ENCODE data around the gene CCDC136. TPM values are rescaled to one million over a fixed set of nuclear protein-coding genes. Genes with fewer than 3 reads are reported as not detected.

The CCDC136 gene
- total RNA-seq, 4 donors from 2014 or later, result 0.35 to 35.5 (median 6.1) TPM

DNA sequence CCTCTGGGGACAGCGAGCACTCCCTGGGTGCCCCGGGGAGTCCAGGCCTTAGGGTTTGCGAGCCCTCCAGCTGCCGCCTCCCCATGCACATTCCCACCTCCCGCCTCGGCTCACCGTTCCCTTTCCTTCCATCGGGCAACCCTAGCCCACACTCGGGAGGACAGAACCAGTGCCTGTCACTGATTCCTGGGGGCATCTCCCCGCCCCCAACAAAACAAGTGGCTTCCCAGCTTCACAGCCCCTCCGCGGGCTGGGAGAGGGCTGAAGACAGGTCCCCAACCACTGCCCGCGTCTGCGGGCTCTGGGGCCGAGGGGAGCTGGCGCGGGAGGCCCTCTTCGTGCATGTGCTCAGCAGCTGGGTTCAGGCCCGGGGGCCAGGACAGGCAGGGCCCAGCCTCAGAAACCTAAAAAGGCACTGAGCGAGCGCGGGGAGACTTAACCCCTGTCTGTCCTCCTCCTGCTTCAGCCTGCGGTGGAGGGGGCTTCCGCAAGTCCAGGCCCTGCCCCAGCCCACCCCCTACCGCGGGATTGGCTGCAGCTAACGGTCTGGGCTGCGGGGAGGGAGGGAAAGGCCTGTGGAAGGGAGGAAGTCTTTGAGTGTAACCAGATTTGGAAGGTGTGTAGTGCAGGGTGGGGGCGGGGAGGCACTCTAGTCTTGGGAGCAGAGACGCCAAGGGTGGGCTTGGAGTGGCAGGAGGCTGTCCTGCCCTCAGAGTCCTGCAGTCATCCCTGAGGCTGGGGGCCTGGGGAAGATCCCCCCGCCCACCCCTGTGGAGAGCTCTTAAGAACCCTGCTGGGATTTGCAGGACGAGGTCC is 39.6 kb downstream of the CCDC136 start:
- TF ChIP-seq CTCF (IDR thresholded peaks at IDR 0.05) (no peak), POLR2A (IDR thresholded peaks at IDR 0.05) (no peak)
- Histone ChIP-seq H3K27ac (peak overlapping the region in 3 of 4 donors; percentile 31 to 88 (median 72)), H3K27me3 (peaks cover 0 to 8% of the 10 kb centered on the region in 2 donors), H3K4me3 (peak overlapping the region in 3 of 4 donors; percentile 55 to 63 (median 58)), H3K9me3 (no peaks in the 10 kb centered on the region), H3K36me3 (no peaks in the 10 kb centered on the region), H3K4me1 (peaks cover 0 to 23% (median 17%) of the 10 kb centered on the region in 4 donors)
- no peak for DNase-seq

DNA sequence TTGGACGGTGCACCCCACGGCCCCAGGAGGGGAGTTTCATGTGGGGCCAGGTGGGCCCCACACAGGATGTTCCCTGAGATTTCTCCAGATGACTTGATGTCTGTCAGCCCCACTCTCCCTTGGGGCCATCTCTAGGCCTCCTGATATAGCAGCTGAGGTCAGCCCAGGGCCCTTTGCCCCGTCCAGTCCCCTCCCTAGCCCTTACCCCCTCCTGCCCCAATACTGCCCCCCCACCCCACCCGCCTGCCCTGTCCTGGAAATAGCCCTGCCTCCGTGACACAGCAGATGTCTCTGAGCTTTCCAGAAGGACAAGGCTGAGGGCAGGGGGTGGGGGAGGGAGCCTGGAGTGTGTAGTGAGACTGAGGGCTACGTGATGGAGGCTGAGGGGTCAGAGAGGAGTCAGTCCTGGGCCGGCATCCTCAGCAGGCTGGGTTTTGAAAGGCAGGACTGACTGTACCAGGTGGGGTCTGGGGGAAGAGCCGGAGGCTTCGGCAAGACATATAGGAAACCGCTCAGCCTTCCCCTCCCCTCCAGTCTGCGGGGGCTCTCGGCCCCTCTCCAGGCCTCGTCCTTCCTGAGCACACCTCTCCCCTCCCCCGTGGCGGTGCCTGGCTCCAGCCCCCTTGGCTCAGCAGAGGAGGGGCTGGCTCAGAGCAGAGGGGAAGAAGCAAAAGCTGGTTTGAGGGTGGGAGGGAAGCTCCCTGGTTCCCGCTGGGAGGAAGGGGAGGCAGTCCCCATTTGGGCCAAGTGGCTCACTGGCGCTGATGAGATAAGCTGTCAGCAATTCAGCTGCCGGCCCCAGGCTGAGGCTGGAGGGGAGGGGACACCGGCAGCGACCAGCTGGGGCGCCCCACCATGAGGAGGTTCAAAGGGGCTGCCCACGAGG is 40.5 kb downstream of the CCDC136 start:
- Histone ChIP-seq H3K4me1 (peaks cover 0 to 23% (median 17%) of the 10 kb centered on the region in 4 donors), H3K36me3 (peaks cover 0 to 3% (median 0%) of the 10 kb centered on the region in 3 donors), H3K27ac (peak overlapping the region; percentile 31 to 88 (median 58)), H3K4me3 (peak overlapping the region in 1 of 4 donors; percentile 63), H3K27me3 (peaks cover 0 to 8% of the 10 kb centered on the region in 2 donors), H3K9me3 (no peaks in the 10 kb centered on the region)
- DNase-seq, result no peak
- TF ChIP-seq POLR2A (IDR thresholded peaks at IDR 0.05), result no peak
- TF ChIP-seq CTCF (IDR thresholded peaks at IDR 0.05), result no peak

- Histone ChIP-seq H3K4me1 (peaks cover 0 to 23% (median 17%) of the 10 kb centered on the region in 4 donors), H3K27me3 (peaks cover 0 to 8% of the 10 kb centered on the region in 2 donors), H3K27ac (peak overlapping the region in 3 of 4 donors; percentile 43 to 88 (median 72)), H3K9me3 (no peaks in the 10 kb centered on the region), H3K36me3 (peaks cover 0 to 8% (median 0%) of the 10 kb centered on the region in 3 donors), H3K4me3 (peak overlapping the region in 1 of 4 donors; percentile 63)
- DNase-seq, result no peak
- no peak for TF ChIP-seq POLR2A (IDR thresholded peaks at IDR 0.05)
- TF ChIP-seq CTCF (IDR thresholded peaks at IDR 0.05), result no peak
These were observed 41.0 kb downstream of the CCDC136 start for GRCh38 chr7:128832880-128833147.

DNA sequence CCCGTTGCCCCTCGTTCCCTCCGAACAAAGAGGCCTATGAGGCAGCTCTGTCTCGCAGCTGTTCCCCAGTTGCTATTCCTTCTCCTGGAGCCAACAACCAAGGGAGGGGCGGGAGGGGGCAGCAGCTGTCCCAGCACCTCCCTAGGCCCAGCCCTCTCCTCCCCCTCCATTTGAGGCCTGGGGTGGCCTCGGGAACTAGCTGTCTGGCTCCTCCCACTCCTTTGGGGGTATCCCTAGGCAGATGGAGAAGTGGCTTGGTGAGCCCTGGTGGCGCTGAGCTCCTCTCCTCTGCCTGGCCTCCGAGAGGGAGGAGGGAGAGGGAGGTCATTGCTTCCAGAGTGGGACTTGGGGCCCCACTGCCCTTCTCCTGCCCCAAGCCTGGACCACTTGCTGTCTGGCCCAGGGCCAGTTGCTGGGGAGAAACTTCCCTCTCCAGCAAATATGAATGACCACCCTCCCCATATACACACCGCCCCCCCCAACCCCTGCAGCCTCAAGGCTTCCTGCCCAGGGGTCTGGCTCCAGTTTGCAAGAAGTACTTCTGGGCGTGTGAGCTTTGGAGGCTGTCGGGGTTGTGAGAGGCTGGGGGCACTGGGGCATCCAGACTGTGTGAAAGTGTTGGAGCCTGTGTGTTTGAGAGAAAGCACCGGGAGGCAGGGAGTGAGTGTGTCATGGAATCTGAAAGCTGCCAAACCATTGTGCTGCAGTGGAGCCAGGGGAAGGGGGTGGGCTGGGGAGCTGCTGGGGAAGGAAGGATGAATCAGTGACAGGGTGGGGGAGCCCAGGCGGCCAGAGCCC is 41.6 kb downstream of the CCDC136 start:
- H3K9me3 ChIP-seq, result no peaks in the 10 kb centered on the region
- peak overlapping the region in 1 of 4 donors; percentile 63 for H3K4me3 ChIP-seq
- TF ChIP-seq CTCF (IDR thresholded peaks at IDR 0.05), result no peak
- no peak for TF ChIP-seq POLR2A (IDR thresholded peaks at IDR 0.05)
- DNase-seq, result no peak
- H3K27me3 ChIP-seq, result peaks cover 0 to 8% of the 10 kb centered on the region in 2 donors
- H3K36me3 ChIP-seq, result peaks cover 0 to 14% (median 0%) of the 10 kb centered on the region in 3 donors
- peaks cover 0 to 23% (median 17%) of the 10 kb centered on the region in 4 donors for H3K4me1 ChIP-seq
- peak overlapping the region; percentile 10 to 88 (median 58) for H3K27ac ChIP-seq

GRCh38 chr7:128833946-128834325 is 42.2 kb downstream of the CCDC136 start:
- peak overlapping the region in 3 of 4 donors; percentile 10 to 88 (median 72) for H3K27ac ChIP-seq
- peaks cover 0 to 23% (median 17%) of the 10 kb centered on the region in 4 donors for H3K4me1 ChIP-seq
- no peak overlapping the region for H3K4me3 ChIP-seq
- no peak for DNase-seq
- TF ChIP-seq POLR2A (IDR thresholded peaks at IDR 0.05), result no peak
- no peak for TF ChIP-seq CTCF (IDR thresholded peaks at IDR 0.05)
- H3K9me3 ChIP-seq, result no peaks in the 10 kb centered on the region
- peaks cover 0 to 19% (median 0%) of the 10 kb centered on the region in 3 donors for H3K36me3 ChIP-seq
- H3K27me3 ChIP-seq, result peaks cover 0 to 8% of the 10 kb centered on the region in 2 donors
